HS-5 (cell line): Measurements from ENCODE around the gene B4GALT3.
A peak's percentile ranks its signal among the peaks of the same experiment; 100 is the strongest.

Experiments
- DNase-seq: peaks from one replicate; pipeline ENCODE4 v3.0.0-alpha.2; 2012; ENCODE audit warnings: low read depth

B4GALT3 gene

GRCh38 chr1:161206411-161207140 lies 29.3 kb upstream of the B4GALT3 start:
- no peak for DNase-seq

- DNase-seq, result peak; percentile 94
Observed at GRCh38 chr1:161201836-161202712, 24.8 kb upstream of the B4GALT3 start, which contains the start of gene NDUFS2. Gene NDUFS2, plus strand, starts transcription at chr1:161202367. Its CDS starts 19 bp downstream, at chr1:161202386.

- peak; percentile 80 for DNase-seq
Observed at GRCh38 chr1:161200992-161201835, 23.9 kb upstream of the B4GALT3 start.

GRCh38 chr1:161200421-161200991 lies 23.2 kb upstream of the B4GALT3 start:
- no peak for DNase-seq

GRCh38 chr1:161199506-161200139 lies 22.3 kb upstream of the B4GALT3 start:
- no peak for DNase-seq

GRCh38 chr1:161198897-161199431 lies 21.7 kb upstream of the B4GALT3 start, which contains the start of gene ADAMTS4:
Gene ADAMTS4, minus strand, starts transcription at chr1:161199054. Its CDS starts 427 bp downstream, at chr1:161198627.
- peak; percentile 87 for DNase-seq

- no peak for DNase-seq
Observed at GRCh38 chr1:161198194-161198896, 21.0 kb upstream of the B4GALT3 start.

- DNase-seq, result no peak
Observed at GRCh38 chr1:161197560-161198193, 20.4 kb upstream of the B4GALT3 start.

GRCh38 chr1:161196521-161197451 lies 19.5 kb upstream of the B4GALT3 start:
- DNase-seq, result no peak

GRCh38 chr1:161196111-161196510 lies 18.8 kb upstream of the B4GALT3 start:
- DNase-seq, result no peak

- DNase-seq, result no peak
Observed at GRCh38 chr1:161195171-161195570, 17.9 kb upstream of the B4GALT3 start.

GRCh38 chr1:161193561-161194235 lies 16.4 kb upstream of the B4GALT3 start:
- DNase-seq, result no peak

GRCh38 chr1:161192476-161193465 lies 15.5 kb upstream of the B4GALT3 start:
- DNase-seq, result no peak

GRCh38 chr1:161191971-161192370 lies 14.7 kb upstream of the B4GALT3 start:
- DNase-seq, result no peak

- DNase-seq, result no peak
Observed at GRCh38 chr1:161190962-161191521, 13.7 kb upstream of the B4GALT3 start.

- DNase-seq, result no peak
Observed at GRCh38 chr1:161189036-161189435, 11.7 kb upstream of the B4GALT3 start.
